HCT116 (cell line): ENCODE results near the gene BCAR1. TPM values are rescaled to one million over a fixed set of nuclear protein-coding genes. Genes with fewer than 3 reads are reported as not detected.

ENCODE experiments used
- ATAC-seq: fragments of 200-7000 bp; cut with Tn5 transposase; 2 replicates; pipeline ENCODE4 v1.9.1; 2020; ENCODE audit warnings: mild to moderate bottlenecking, moderate library complexity
- BruUV-seq: library from RNA; stranded (reverse); fragments of 400-500 nt; replicated peaks from 2 replicates; lab custom pipeline; 2021; lab: Mats Ljungman, UMichigan
- CTCF ChIA-PET: fragments of 300-600 bp; sonication (Branson Sonifier 250); formaldehyde crosslinking; loops from one replicate; lab custom pipeline; 2021; ENCODE audit warnings: antibody characterized with exemption; lab: Charles Lee
- POLR2A ChIA-PET: fragments of 300-600, 350-600 bp; sonication (Branson Sonifier 250); formaldehyde crosslinking; loops from one replicate; lab custom pipeline; 2021; ENCODE audit warnings: antibody characterized with exemption; lab: Charles Lee
- RAD21 ChIA-PET, 2 experiments: fragments of 300-600 bp; sonication (Branson Sonifier 250); formaldehyde crosslinking; loops; one replicate each; lab custom pipeline; 2023; ENCODE audit warnings: low total read pairs in 2 of 2; ENCODE audit not compliant: uncharacterized antibody in 2 of 2, unreplicated experiment in 2 of 2, low non-redundant PET in 1 of 2; lab: Charles Lee
- DNase-seq: peaks from one replicate; pipeline ENCODE4 v3.0.0-alpha.2; 2010; ENCODE audit warnings: low read depth, low spot score
- H2AFZ ChIP-seq: fragments of 200-600 bp; shearing (Covaris generic), sonication (generic); 2 replicates; pipeline ENCODE4 v1.6.1; 2017; ENCODE audit warnings: low read depth, mixed run types, mixed read lengths, antibody characterized with exemption, low read length; ENCODE audit not compliant: poor library complexity, severe bottlenecking
- H3K27ac ChIP-seq: 2 replicates; pipeline ENCODE4 v1.5.1; 2012; ENCODE audit warnings: low read depth, low read length
- H3K27me3 ChIP-seq: fragments of 200-600 bp; sonication (generic); 2 replicates; pipeline ENCODE4 v1.6.1; 2016; ENCODE audit warnings: mixed run types, low read length, mixed read lengths; ENCODE audit not compliant: insufficient read depth
- H3K36me3 ChIP-seq, 2 experiments: fragments of 200-500 bp in 1 of 2; fragments of 200-600 bp in 1 of 2; sonication (Bioruptor generic) in 1 of 2; sonication (generic) in 1 of 2; 2 replicates each; pipeline versions ENCODE4 v1.5.1 to v1.6.1; 2014 to 2016; ENCODE audit warnings: low read length in 2 of 2, inconsistent platforms in 1 of 2, mixed read lengths in 1 of 2, mixed run types in 1 of 2; ENCODE audit not compliant: insufficient read depth in 2 of 2, control insufficient read depth in 1 of 2
- H3K4me1 ChIP-seq, 2 experiments: fragments of 200-600 bp in 1 of 2; sonication (generic) in 1 of 2; 2 replicates each; pipeline versions ENCODE4 v1.5.1 to v1.6.1; 2012 to 2017; ENCODE audit warnings: low read length in 2 of 2, inconsistent platforms in 1 of 2, mild to moderate bottlenecking in 1 of 2, mixed read lengths in 1 of 2, mixed run types in 1 of 2, moderate library complexity in 1 of 2; ENCODE audit not compliant: insufficient read depth in 2 of 2, control insufficient read depth in 1 of 2
- H3K4me2 ChIP-seq: fragments of 200-600 bp; sonication (generic); 2 replicates; pipeline ENCODE4 v1.6.1; 2017; ENCODE audit warnings: mixed run types, low read length, mixed read lengths
- H3K4me3 ChIP-seq, 2 experiments: fragments of 200-600 bp in 1 of 2; sonication (generic) in 1 of 2; replicated peaks in 1 of 2; 2 replicates each; pipeline ENCODE4 v1.5.1; 2011 to 2016; ENCODE audit warnings: low read length in 2 of 2, control low read depth in 1 of 2, low read depth in 1 of 2, mild to moderate bottlenecking in 1 of 2, mixed read lengths in 1 of 2, mixed run types in 1 of 2
- H3K79me2 ChIP-seq: fragments of 200-600 bp; sonication (generic); 2 replicates; pipeline ENCODE4 v1.6.1; 2017; ENCODE audit warnings: mild to moderate bottlenecking, mixed run types, low read length, moderate library complexity, mixed read lengths; ENCODE audit not compliant: insufficient read depth
- H3K9ac ChIP-seq: fragments of 200-600 bp; sonication (generic); 2 replicates; pipeline ENCODE4 v1.6.1; 2016; ENCODE audit warnings: low read length, mixed read lengths
- H3K9me2 ChIP-seq: fragments of 200-600 bp; sonication (generic), shearing (Covaris generic); 2 replicates; pipeline ENCODE4 v1.6.1; 2017; ENCODE audit warnings: mixed run types, mild to moderate bottlenecking, moderate library complexity; ENCODE audit not compliant: insufficient read depth
- H3K9me3 ChIP-seq, 2 experiments: fragments of 200-500 bp in 1 of 2; fragments of 200-600 bp in 1 of 2; sonication (Bioruptor generic) in 1 of 2; sonication (generic) in 1 of 2; 2 replicates each; pipeline ENCODE4 v1.6.1; 2014 to 2017; ENCODE audit warnings: low read length in 2 of 2, mixed read lengths in 2 of 2, inconsistent platforms in 1 of 2, low read depth in 1 of 2, mild to moderate bottlenecking in 1 of 2, mixed run types in 1 of 2, moderate library complexity in 1 of 2; ENCODE audit not compliant: control insufficient read depth in 1 of 2, insufficient read depth in 1 of 2
- H4K20me1 ChIP-seq: fragments of 200-600 bp; sonication (generic), shearing (Covaris generic); 2 replicates; pipeline ENCODE4 v1.6.1; 2017; ENCODE audit warnings: mixed run types, mild to moderate bottlenecking, moderate library complexity; ENCODE audit not compliant: insufficient read depth
- ATF3 ChIP-seq: IDR thresholded peaks from 2 replicates; pipeline ENCODE4 v1.6.1; 2012
- EZH2 ChIP-seq: fragments of 200-600 bp; sonication (generic); IDR thresholded peaks from 2 replicates; pipeline ENCODE4 v1.6.1; 2017; ENCODE audit warnings: antibody characterized with exemption, mixed run types
- MAX ChIP-seq: IDR thresholded peaks from 2 replicates; pipeline ENCODE4 v1.6.1; 2012
- POLR2A ChIP-seq: IDR thresholded peaks from 2 replicates; pipeline ENCODE4 v1.7.0; 2011; ENCODE audit warnings: borderline replicate concordance; ENCODE audit not compliant: insufficient read depth, insufficient read length; ENCODE audit errors: extremely low read depth
- REST ChIP-seq: IDR thresholded peaks from 2 replicates; pipeline ENCODE4 v1.6.1; 2012; ENCODE audit warnings: low read depth
- SIN3A ChIP-seq: IDR thresholded peaks from 2 replicates; pipeline ENCODE4 v1.6.1; 2012; ENCODE audit warnings: low read depth
- SRF ChIP-seq: IDR thresholded peaks from 2 replicates; pipeline ENCODE4 v1.6.1; 2012; ENCODE audit warnings: low read depth
- TCF7L2 ChIP-seq: IDR thresholded peaks from 2 replicates; pipeline ENCODE4 v1.7.0; 2011; ENCODE audit warnings: borderline replicate concordance, inconsistent platforms; ENCODE audit not compliant: insufficient read depth, insufficient read length; ENCODE audit errors: extremely low read depth
- ZBTB33 ChIP-seq: IDR thresholded peaks from 2 replicates; pipeline ENCODE4 v1.6.1; 2011; ENCODE audit warnings: mild to moderate bottlenecking, low read length, moderate library complexity; ENCODE audit not compliant: insufficient replicate concordance; ENCODE audit errors: extremely low read depth
- ZFX ChIP-seq: fragments of 450-650 bp; IDR thresholded peaks from 2 replicates; pipeline ENCODE4 v1.6.1; 2017
- intact Hi-C: fragments of 100-400 bp; cut with micrococcal nuclease; formaldehyde crosslinking; loops from 2 replicates; pipeline ENCODE4 v1.10.0; 2022
- total RNA-seq: library from RNA; stranded (reverse); gene quantifications from one replicate; pipeline ENCODE4 v1.2.1, GENCODE V29; 2021; ENCODE audit not compliant: unreplicated experiment

The BCAR1 gene
- total RNA-seq, 1 experiment from 2014 or later = 49.6 TPM

- CTCF ChIA-PET = interaction anchor here (0.7 to 1.9 kb wide), 4 partner anchors 20 to 544 kb away, joined by 3 to 5 read pairs (median 3); no protein-coding TSS in a partner anchor
- POLR2A ChIA-PET = no interaction called here
- RAD21 ChIA-PET = no interaction called here
Measured at GRCh38 chr16:75219838-75220237, 31.6 kb downstream of the BCAR1 start.

More at GRCh38 chr16:75219838-75220237, 31.6 kb downstream of the BCAR1 start:
- intact Hi-C loops = loop anchor here (1.0 kb wide), 1 partner anchor 21 kb away; no protein-coding TSS in a partner anchor
- no peaks in the 10 kb centered on the region for H3K4me1 ChIP-seq
- no peak overlapping the region for H2AFZ ChIP-seq
- no peak overlapping the region for H3K4me2 ChIP-seq
- no peak overlapping the region for H3K4me3 ChIP-seq
- H3K9me2 ChIP-seq = no peaks in the 10 kb centered on the region
- no peaks in the 10 kb centered on the region for H4K20me1 ChIP-seq
- H3K9ac ChIP-seq = no peak overlapping the region
- H3K79me2 ChIP-seq = no peaks in the 10 kb centered on the region
- no peaks in the 10 kb centered on the region for H3K9me3 ChIP-seq
- no TSS peak for BruUV-seq
- DNase-seq (no peak), ATAC-seq (no peak)
- no peaks in the 10 kb centered on the region for H3K27me3 ChIP-seq
- H3K36me3 ChIP-seq = no peaks in the 10 kb centered on the region
- TF ChIP-seq SIN3A = no peak
- no peak for TF ChIP-seq MAX
- no peak for TF ChIP-seq ZFX
- TF ChIP-seq REST = no peak
- TF ChIP-seq POLR2A = no peak
- TF ChIP-seq SRF = no peak
- TF ChIP-seq EZH2 = no peak
- TF ChIP-seq ATF3 = no peak
- no peak for TF ChIP-seq ZBTB33
- no peak for TF ChIP-seq TCF7L2
- H3K27ac ChIP-seq = no peak overlapping the region
